Kidney (tissue), 14 donors: ENCODE results near the gene TLR4. TPM values are rescaled to one million over a fixed set of nuclear protein-coding genes. Genes with fewer than 3 reads are reported as not detected.

Experiments
- DNase-seq, 5 donors: peaks; one replicate each; pipeline ENCODE4 v3.0.0-alpha.2; 2013 to 2020
- FAIRE-seq: peaks from 2 replicates; lab custom pipeline; 2012; peaks lifted over from hg19 to GRCh38; lab: Jason Lieb, UNC
- H3K27ac ChIP-seq, 2 donors: one replicate each; pipeline ENCODE4 v1.7.0; 2013; ENCODE audit warnings: low read depth in 2 of 2, low read length in 2 of 2, inconsistent platforms in 1 of 2
- H3K27me3 ChIP-seq: one replicate; pipeline ENCODE4 v1.7.1; 2013; ENCODE audit warnings: low read length, inconsistent platforms; ENCODE audit not compliant: control insufficient read depth, insufficient read depth
- H3K36me3 ChIP-seq, 3 donors: one replicate each; pipeline versions ENCODE4 v1.7.0 to v1.7.1; 2013; ENCODE audit warnings: low read length in 3 of 3, control low read depth in 1 of 3, inconsistent platforms in 1 of 3; ENCODE audit not compliant: insufficient read depth in 3 of 3, control insufficient read depth in 2 of 3
- H3K4me1 ChIP-seq, 3 donors: one replicate each; pipeline versions ENCODE4 v1.7.0 to v1.7.1; 2013; ENCODE audit warnings: low read length in 3 of 3, inconsistent platforms in 1 of 3, low read depth in 1 of 3; ENCODE audit not compliant: control insufficient read depth in 2 of 3, insufficient read depth in 2 of 3
- H3K4me3 ChIP-seq, 3 donors: one replicate each; pipeline versions ENCODE4 v1.7.0 to v1.8.1; 2013; ENCODE audit warnings: low read length in 3 of 3, control low read depth in 1 of 3, inconsistent platforms in 1 of 3
- H3K9ac ChIP-seq, 3 donors: one replicate each; pipeline versions ENCODE4 v1.7.0 to v1.7.1; 2013; ENCODE audit warnings: low read length in 3 of 3, control low read depth in 1 of 3, inconsistent platforms in 1 of 3
- H3K9me3 ChIP-seq, 3 donors: one replicate each; pipeline versions ENCODE4 v1.7.0 to v1.7.1; 2013; ENCODE audit warnings: low read length in 3 of 3, control low read depth in 1 of 3, inconsistent platforms in 1 of 3; ENCODE audit not compliant: control insufficient read depth in 2 of 3, insufficient read depth in 1 of 3
- CTCF ChIP-seq: IDR thresholded peaks from 3 replicates; pipeline ENCODE4 v1.5.1; 2012; ENCODE audit warnings: mild to moderate bottlenecking, moderate library complexity, borderline replicate concordance; ENCODE audit not compliant: insufficient read depth; ENCODE audit errors: extremely low read depth
- intact Hi-C: fragments of 100-400 bp; cut with DNase I; formaldehyde crosslinking; loops from one replicate; pipeline ENCODE4 v1.11.1; 2022
- polyA plus RNA-seq: library from polyadenylated mRNA; stranded (reverse); fragments of 350-450 nt; fragmentation: Illumina TruSeq; extraction: RNeasy Lipid Tissue Mini Kit (QIAGEN cat#74804); gene quantifications from one replicate; pipeline ENCODE4 v1.2.3, GENCODE V29; 2014; ENCODE audit warnings: low read depth, low replicate concordance; ENCODE audit not compliant: insufficient read depth
- total RNA-seq: library from RNA; stranded (reverse); fragmentation: NEBNext Ultra II Directional; extraction: Animal tissue kit (Norgen Biotek cat#: 25700); gene quantifications from one replicate; pipeline ENCODE4 v1.2.1, GENCODE V29; 2021
- donor health status: control.
- donor health status: control.
- donor health status: control.
- donor health status: control.
- donor health status: control.
- donor health status: DM: yes; HTN: yes; CAD: no.
- donor health status: Normal renal cell carcinoma (clear cell type).

TLR4 gene
- total and polyA plus RNA-seq, 2 donors from 2014 or later = 5.8 to 33.4 TPM

GRCh38 chr9:117707561-117707960 lies 3.4 kb downstream of the TLR4 start:
- Histone ChIP-seq H3K9ac (no peak overlapping the region), H3K27ac (no peak overlapping the region), H3K9me3 (no peaks in the 10 kb centered on the region), H3K4me3 (no peak overlapping the region), H3K4me1 (no peaks in the 10 kb centered on the region), H3K27me3 (no peaks in the 10 kb centered on the region), H3K36me3 (no peaks in the 10 kb centered on the region)
- intact Hi-C loops = no loop called here
- DNase-seq = no peak
- no peak for TF ChIP-seq CTCF
- no peak for FAIRE-seq

- no peak overlapping the region for H3K27ac ChIP-seq
Observed at GRCh38 chr9:117709936-117710335, 5.7 kb downstream of the TLR4 start.

GRCh38 chr9:117714282-117714681 lies 10.1 kb downstream of the TLR4 start:
- Histone ChIP-seq H3K9ac (no peak overlapping the region), H3K4me1 (no peaks in the 10 kb centered on the region), H3K36me3 (peaks cover 0 to 6% (median 0%) of the 10 kb centered on the region in 3 donors), H3K27me3 (no peaks in the 10 kb centered on the region), H3K9me3 (no peaks in the 10 kb centered on the region), H3K27ac (no peak overlapping the region), H3K4me3 (no peak overlapping the region)
- no peak for FAIRE-seq
- no peak for DNase-seq
- intact Hi-C loops = no loop called here
- TF ChIP-seq CTCF = no peak

More at GRCh38 chr9:117709936-117710335, 5.7 kb downstream of the TLR4 start:
- TF ChIP-seq CTCF = no peak
- Histone ChIP-seq H3K4me1 (no peaks in the 10 kb centered on the region), H3K4me3 (no peak overlapping the region), H3K9me3 (no peaks in the 10 kb centered on the region), H3K27me3 (no peaks in the 10 kb centered on the region), H3K9ac (no peak overlapping the region), H3K36me3 (peaks cover 0 to 6% (median 0%) of the 10 kb centered on the region in 3 donors)
- FAIRE-seq = no peak
- intact Hi-C loops = no loop called here
- DNase-seq = no peak
